SK-N-SH (cell line): ENCODE data around the gene SLC6A17. TPM values are rescaled to one million over a fixed set of nuclear protein-coding genes. Genes with fewer than 3 reads are reported as not detected.

Experiments used
- CTCF ChIA-PET: fragments of 300-600, 350-600 bp; formaldehyde crosslinking; extraction: SDS; loops from one replicate; lab custom pipeline; 2021; lab: Yijun Ruan, JAX
- POLR2A ChIA-PET: fragments of 350-600 bp; sonication (Branson Sonifier 250); formaldehyde crosslinking; extraction: SDS; loops from one replicate; lab custom pipeline; 2020; ENCODE audit warnings: antibody characterized with exemption, inconsistent platforms; lab: Yijun Ruan, JAX
- DNase-seq: peaks from one replicate; pipeline ENCODE4 v3.0.0; 2012
- H2AFZ ChIP-seq: fragments of 200-600 bp; sonication (generic); 2 replicates; pipeline ENCODE4 v1.8.1; 2016; ENCODE audit warnings: antibody characterized with exemption, mild to moderate bottlenecking, low read depth
- H3F3A ChIP-seq: fragments of 200-600 bp; sonication (generic); replicated peaks from 2 replicates; pipeline ENCODE3; 2016; ENCODE audit warnings: antibody characterized with exemption, mild to moderate bottlenecking; ENCODE audit not compliant: insufficient read depth
- H3K27ac ChIP-seq, 2 experiments: fragments of 200-500 bp in 1 of 2; fragments of 200-600 bp in 1 of 2; sonication (Bioruptor generic) in 1 of 2; sonication (generic), shearing (Covaris generic) in 1 of 2; 2 replicates each; pipeline versions ENCODE4 v1.5.1 to v1.6.1; 2014 to 2016; ENCODE audit warnings: low read depth in 2 of 2, inconsistent platforms in 1 of 2, low read length in 1 of 2, mild to moderate bottlenecking in 1 of 2, mixed read lengths in 1 of 2
- H3K27me3 ChIP-seq: fragments of 200-600 bp; sonication (generic), shearing (Covaris generic); 2 replicates; pipeline ENCODE4 v1.6.1; 2016; ENCODE audit warnings: mixed run types; ENCODE audit not compliant: insufficient read depth
- H3K36me3 ChIP-seq, 2 experiments: fragments of 200-500 bp in 1 of 2; fragments of 200-600 bp in 1 of 2; sonication (Bioruptor generic) in 1 of 2; sonication (generic) in 1 of 2; replicated peaks in 1 of 2; 2 replicates each; pipeline versions ENCODE3 to v1.5.1; 2014 to 2016; ENCODE audit warnings: low read length in 1 of 2, mild to moderate bottlenecking in 1 of 2; ENCODE audit not compliant: insufficient read depth in 2 of 2, control insufficient read depth in 1 of 2
- H3K4me1 ChIP-seq, 2 experiments: fragments of 200-500 bp in 1 of 2; fragments of 200-600 bp in 1 of 2; sonication (Bioruptor generic) in 1 of 2; sonication (generic), shearing (Covaris generic) in 1 of 2; 2 replicates each; pipeline versions ENCODE4 v1.5.1 to v1.6.1; 2014 to 2016; ENCODE audit warnings: low read depth in 1 of 2, low read length in 1 of 2, mixed run types in 1 of 2; ENCODE audit not compliant: insufficient read depth in 2 of 2, control insufficient read depth in 1 of 2
- H3K4me2 ChIP-seq: fragments of 200-600 bp; sonication (generic), shearing (Covaris generic); 2 replicates; pipeline ENCODE4 v1.6.1; 2017; ENCODE audit warnings: mixed run types
- H3K4me3 ChIP-seq, 2 experiments: fragments of 200-500 bp in 1 of 2; fragments of 200-600 bp in 1 of 2; sonication (Bioruptor generic) in 1 of 2; sonication (generic), shearing (Covaris generic) in 1 of 2; 2 replicates each; pipeline versions ENCODE4 v1.5.1 to v1.8.1; 2014 to 2016; ENCODE audit warnings: low read depth in 2 of 2, inconsistent platforms in 1 of 2, low read length in 1 of 2, mild to moderate bottlenecking in 1 of 2, mixed read lengths in 1 of 2, moderate library complexity in 1 of 2
- H3K79me2 ChIP-seq: fragments of 200-600 bp; sonication (generic); 2 replicates; pipeline ENCODE4 v1.8.1; 2017; ENCODE audit warnings: mild to moderate bottlenecking; ENCODE audit not compliant: insufficient read depth
- H3K9ac ChIP-seq: fragments of 200-600 bp; sonication (generic); 2 replicates; pipeline ENCODE4 v1.6.1; 2017; ENCODE audit warnings: mixed run types
- H3K9me2 ChIP-seq: fragments of 200-600 bp; sonication (generic); 2 replicates; pipeline ENCODE4 v1.6.1; 2017; ENCODE audit warnings: mixed run types
- H3K9me3 ChIP-seq: fragments of 200-600 bp; sonication (generic); 2 replicates; pipeline ENCODE4 v1.6.1; 2017; ENCODE audit warnings: mixed run types, mild to moderate bottlenecking, moderate library complexity
- H4K20me1 ChIP-seq: fragments of 200-600 bp; sonication (generic); 2 replicates; pipeline ENCODE4 v1.6.1; 2017; ENCODE audit warnings: mild to moderate bottlenecking, mixed run types; ENCODE audit not compliant: insufficient read depth
- EZH2phosphoT487 ChIP-seq: fragments of 200-600 bp; sonication (generic); IDR thresholded peaks from 2 replicates; pipeline ENCODE4 v1.6.1; 2017; ENCODE audit warnings: low read depth, mixed run types, mild to moderate bottlenecking, antibody characterized with exemption, moderate library complexity, borderline replicate concordance
- FOSL2 ChIP-seq: IDR thresholded peaks from 2 replicates; pipeline ENCODE4 v1.4.0; 2012; ENCODE audit warnings: low read depth, mild to moderate bottlenecking, moderate library complexity, borderline replicate concordance
- GABPA ChIP-seq: IDR thresholded peaks from 2 replicates; pipeline ENCODE4 v1.4.0; 2012; ENCODE audit warnings: low read depth, mild to moderate bottlenecking
- GATA2 ChIP-seq: sonication (generic); formaldehyde crosslinking; IDR thresholded peaks from 2 replicates; pipeline ENCODE4 v1.5.0; 2020; ENCODE audit warnings: mild to moderate bottlenecking, missing genetic modification reagents
- IRF3 ChIP-seq: fragments of 150-350 bp; IDR thresholded peaks from 2 replicates; pipeline ENCODE4 v1.6.1; 2016; ENCODE audit warnings: mild to moderate bottlenecking, low read depth, low read length
- MEF2A ChIP-seq: IDR thresholded peaks from 2 replicates; pipeline ENCODE4 v1.4.0; 2012; ENCODE audit warnings: low read depth, borderline replicate concordance
- NRF1 ChIP-seq: IDR thresholded peaks from 2 replicates; pipeline ENCODE4 v1.6.1; 2012; ENCODE audit warnings: low read depth, mild to moderate bottlenecking, low read length
- POLR2AphosphoS5 ChIP-seq: IDR thresholded peaks from 2 replicates; pipeline ENCODE4 v1.6.1; 2012; ENCODE audit warnings: low read depth, low read length
- RFX5 ChIP-seq: IDR thresholded peaks from 2 replicates; pipeline ENCODE4 v1.6.1; 2012; ENCODE audit warnings: mild to moderate bottlenecking, improper control_type of control experiment, low read length
- SIN3A ChIP-seq: IDR thresholded peaks from 2 replicates; pipeline ENCODE4 v1.6.1; 2012; ENCODE audit warnings: low read depth, mild to moderate bottlenecking, low read length, moderate library complexity, borderline replicate concordance
- TEAD4 ChIP-seq: IDR thresholded peaks from 2 replicates; pipeline ENCODE4 v1.4.0; 2012; ENCODE audit warnings: mild to moderate bottlenecking, borderline replicate concordance; ENCODE audit not compliant: insufficient read depth
- WGBS: methylation state at CpG from one replicate; pipeline ENCODE4 v1.1.6; 2017; ENCODE audit warnings: low lambda C conversion rate; 5-methylcytosine and 5-hydroxymethylcytosine counted together
- polyA plus RNA-seq, 3 experiments: library from polyadenylated mRNA; depleted of rRNA; stranded (reverse); fragments of >200 nt; gene quantifications; 2 replicates each; pipeline ENCODE4 v1.2.3, GENCODE V29; 2012
- TF ChIP-seq, protein P1 (sequence below): IDR thresholded peaks from 2 replicates; pipeline ENCODE4 v1.4.0; 2012; ENCODE audit warnings: low read depth, borderline replicate concordance
- TF ChIP-seq, protein P2 (sequence below): IDR thresholded peaks from 2 replicates; pipeline ENCODE4 v1.6.1; 2012; ENCODE audit warnings: mild to moderate bottlenecking, low read depth, low read length, moderate library complexity
- TF ChIP-seq, protein P3 (sequence below): fragments of 150-350 bp; IDR thresholded peaks from 2 replicates; pipeline ENCODE4 v1.6.1; 2017; ENCODE audit warnings: antibody characterized with exemption, low read length, low read depth, borderline replicate concordance

The SLC6A17 gene
- polyA plus RNA-seq, 1 of the 3 experiments (the other 2 are of a cell fraction): 0.67 TPM

DNA sequence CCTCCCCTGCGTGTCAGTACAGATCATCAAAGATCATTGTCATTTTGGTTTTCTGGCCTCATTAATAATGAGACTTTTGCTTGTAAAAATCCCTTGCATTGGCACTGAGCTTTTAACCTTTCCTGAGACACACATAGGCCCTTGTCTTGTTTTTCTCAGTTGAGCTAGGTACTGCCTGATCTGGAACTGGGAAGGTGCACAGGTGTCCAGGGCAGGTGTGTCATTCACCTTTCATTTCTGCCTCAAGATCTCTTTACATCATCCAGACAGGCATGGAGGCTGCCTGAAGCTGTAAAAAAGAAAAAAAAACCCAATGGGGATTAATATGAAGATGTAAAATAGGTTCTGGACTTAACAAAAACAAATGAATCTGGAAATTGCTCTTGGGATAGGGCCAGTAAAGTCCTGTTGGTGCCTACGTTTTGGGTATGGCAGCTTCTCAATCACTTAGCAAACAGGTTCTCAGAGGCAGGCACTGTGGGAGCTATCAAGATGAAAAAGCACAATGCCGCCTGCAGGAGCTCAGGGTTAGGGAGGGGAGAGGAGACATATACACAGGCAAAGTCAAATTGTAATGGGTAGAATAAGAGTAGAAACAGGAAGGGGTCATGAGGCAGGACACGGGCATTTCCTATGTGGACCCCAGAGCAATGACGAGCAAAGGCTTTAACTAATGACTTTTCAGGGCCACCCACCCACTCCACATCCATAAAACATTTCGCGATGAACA lies 58.8 kb downstream of the SLC6A17 start:
- Histone ChIP-seq H3K9ac (no peak overlapping the region), H3K79me2 (no peaks in the 10 kb centered on the region), H3K4me3 (no peak overlapping the region), H3K27ac (no peak overlapping the region), H3F3A (peaks cover 4% of the 10 kb centered on the region), H3K4me1 (peaks cover 0 to 48% of the 10 kb centered on the region in 2 experiments; a peak in 1 of 4 replicates), H2AFZ (no peak overlapping the region), H3K4me2 (no peak overlapping the region), H3K9me3 (no peaks in the 10 kb centered on the region), H4K20me1 (no peaks in the 10 kb centered on the region), H3K9me2 (no peaks in the 10 kb centered on the region), H3K36me3 (no peaks in the 10 kb centered on the region), H3K27me3 (peaks cover 23% of the 10 kb centered on the region)
- DNase-seq: no peak
- TF ChIP-seq GATA2 (CRISPR knock-in tag) (no peak), FOSL2 (no peak), NRF1 (no peak), TEAD4 (no peak), EZH2phosphoT487 (no peak), SIN3A (no peak), MEF2A (no peak), IRF3 (no peak), RFX5 (no peak), GABPA (no peak), POLR2AphosphoS5 (no peak)
- TF ChIP-seq, protein P1, sequence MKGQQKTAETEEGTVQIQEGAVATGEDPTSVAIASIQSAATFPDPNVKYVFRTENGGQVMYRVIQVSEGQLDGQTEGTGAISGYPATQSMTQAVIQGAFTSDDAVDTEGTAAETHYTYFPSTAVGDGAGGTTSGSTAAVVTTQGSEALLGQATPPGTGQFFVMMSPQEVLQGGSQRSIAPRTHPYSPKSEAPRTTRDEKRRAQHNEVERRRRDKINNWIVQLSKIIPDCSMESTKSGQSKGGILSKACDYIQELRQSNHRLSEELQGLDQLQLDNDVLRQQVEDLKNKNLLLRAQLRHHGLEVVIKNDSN: no peak
- TF ChIP-seq, protein P2, sequence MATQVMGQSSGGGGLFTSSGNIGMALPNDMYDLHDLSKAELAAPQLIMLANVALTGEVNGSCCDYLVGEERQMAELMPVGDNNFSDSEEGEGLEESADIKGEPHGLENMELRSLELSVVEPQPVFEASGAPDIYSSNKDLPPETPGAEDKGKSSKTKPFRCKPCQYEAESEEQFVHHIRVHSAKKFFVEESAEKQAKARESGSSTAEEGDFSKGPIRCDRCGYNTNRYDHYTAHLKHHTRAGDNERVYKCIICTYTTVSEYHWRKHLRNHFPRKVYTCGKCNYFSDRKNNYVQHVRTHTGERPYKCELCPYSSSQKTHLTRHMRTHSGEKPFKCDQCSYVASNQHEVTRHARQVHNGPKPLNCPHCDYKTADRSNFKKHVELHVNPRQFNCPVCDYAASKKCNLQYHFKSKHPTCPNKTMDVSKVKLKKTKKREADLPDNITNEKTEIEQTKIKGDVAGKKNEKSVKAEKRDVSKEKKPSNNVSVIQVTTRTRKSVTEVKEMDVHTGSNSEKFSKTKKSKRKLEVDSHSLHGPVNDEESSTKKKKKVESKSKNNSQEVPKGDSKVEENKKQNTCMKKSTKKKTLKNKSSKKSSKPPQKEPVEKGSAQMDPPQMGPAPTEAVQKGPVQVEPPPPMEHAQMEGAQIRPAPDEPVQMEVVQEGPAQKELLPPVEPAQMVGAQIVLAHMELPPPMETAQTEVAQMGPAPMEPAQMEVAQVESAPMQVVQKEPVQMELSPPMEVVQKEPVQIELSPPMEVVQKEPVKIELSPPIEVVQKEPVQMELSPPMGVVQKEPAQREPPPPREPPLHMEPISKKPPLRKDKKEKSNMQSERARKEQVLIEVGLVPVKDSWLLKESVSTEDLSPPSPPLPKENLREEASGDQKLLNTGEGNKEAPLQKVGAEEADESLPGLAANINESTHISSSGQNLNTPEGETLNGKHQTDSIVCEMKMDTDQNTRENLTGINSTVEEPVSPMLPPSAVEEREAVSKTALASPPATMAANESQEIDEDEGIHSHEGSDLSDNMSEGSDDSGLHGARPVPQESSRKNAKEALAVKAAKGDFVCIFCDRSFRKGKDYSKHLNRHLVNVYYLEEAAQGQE: no peak
- TF ChIP-seq, protein P3, sequence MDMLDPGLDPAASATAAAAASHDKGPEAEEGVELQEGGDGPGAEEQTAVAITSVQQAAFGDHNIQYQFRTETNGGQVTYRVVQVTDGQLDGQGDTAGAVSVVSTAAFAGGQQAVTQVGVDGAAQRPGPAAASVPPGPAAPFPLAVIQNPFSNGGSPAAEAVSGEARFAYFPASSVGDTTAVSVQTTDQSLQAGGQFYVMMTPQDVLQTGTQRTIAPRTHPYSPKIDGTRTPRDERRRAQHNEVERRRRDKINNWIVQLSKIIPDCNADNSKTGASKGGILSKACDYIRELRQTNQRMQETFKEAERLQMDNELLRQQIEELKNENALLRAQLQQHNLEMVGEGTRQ: no peak
- POLR2A ChIA-PET: interaction anchor here (0.6 kb wide), 1 partner anchor 92 kb away, joined by 3 read pairs; no protein-coding TSS in a partner anchor
- 84% methylated on average over 7 of the region's 7 CpGs for WGBS
- CTCF ChIA-PET: interaction anchor here (0.9 to 19.1 kb wide), 30 partner anchors 7 to 316 kb away, joined by 3 to 1300 read pairs (median 15); partner anchors contain the start of genes LAMTOR5 and RBM15
